ENCODE data around the gene ATRIP.

Gene ATRIP

GRCh38 chr3:48434591-48435222 is 11.8 kb upstream of the ATRIP start:
- H3K9me3 ChIP-seq (ENCODE audit: insufficient read depth, low read length, severe bottlenecking) = no peaks in the 10 kb centered on the region
- H3K4me2 ChIP-seq (ENCODE audit: insufficient read depth, low read length) = no peak overlapping the region
- H3K27me3 ChIP-seq (ENCODE audit: insufficient read depth, low read length, poor library complexity) = no peaks in the 10 kb centered on the region
- ATAC-seq (ENCODE audit: insufficient read depth, low read depth) (no peak), DNase-seq (no peak)
- peaks cover 31% of the 10 kb centered on the region for H3K4me1 ChIP-seq (ENCODE audit: insufficient read depth, low read length)
- peaks cover 27% of the 10 kb centered on the region for H3K36me3 ChIP-seq (ENCODE audit: insufficient read depth, low read length)
- no peak overlapping the region for H3K27ac ChIP-seq (ENCODE audit: low read length)
- no peak overlapping the region for H3K4me3 ChIP-seq (ENCODE audit: low read depth in 1 of 2, low read length in 2 of 2)
- H4K20me1 ChIP-seq (ENCODE audit: insufficient read depth, low read length) = 0 out of 2 replicates have a peak, but pooled peaks cover 3% of the 10 kb centered on the region
- TF ChIP-seq CTCF (IDR thresholded peaks at IDR 0.05; ENCODE audit: borderline replicate concordance, extremely low read depth, low read length, poor library complexity, severe bottlenecking) = no peak
- TF ChIP-seq EZH2 (IDR thresholded peaks at IDR 0.05; ENCODE audit: borderline replicate concordance, low read depth, low read length, severe bottlenecking) = no peak
- H3K79me2 ChIP-seq (ENCODE audit: insufficient read depth, low read length) = peaks cover 12% of the 10 kb centered on the region
- H3K9ac ChIP-seq (ENCODE audit: low read depth, low read length) = no peak overlapping the region
- H2AFZ ChIP-seq (ENCODE audit: low read depth, low read length) = no peak overlapping the region

DNA sequence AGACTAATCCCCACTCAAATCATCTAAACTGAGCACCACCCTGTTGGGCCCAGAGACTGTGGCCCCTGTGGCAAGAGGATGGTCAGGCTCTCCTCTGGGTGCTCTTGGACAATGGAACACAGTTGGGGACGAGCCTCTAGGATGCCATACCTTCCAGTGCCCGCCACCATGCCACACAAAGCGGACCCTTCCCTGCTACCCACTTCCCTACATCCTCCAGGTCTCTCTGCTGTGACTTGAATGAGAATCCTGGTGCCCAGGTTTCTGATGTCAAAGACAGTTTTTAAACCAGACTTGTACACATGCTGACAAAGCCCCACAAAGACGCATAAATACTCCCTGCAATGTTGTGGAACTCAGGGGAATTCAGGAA is 11.3 kb upstream of the ATRIP start:
- Histone ChIP-seq H2AFZ (ENCODE audit: low read depth, low read length) (no peak overlapping the region), H3K4me3 (ENCODE audit: low read depth in 1 of 2, low read length in 2 of 2) (no peak overlapping the region), H3K4me2 (ENCODE audit: insufficient read depth, low read length) (no peak overlapping the region), H3K4me1 (ENCODE audit: insufficient read depth, low read length) (peaks cover 27% of the 10 kb centered on the region), H3K79me2 (ENCODE audit: insufficient read depth, low read length) (peaks cover 16% of the 10 kb centered on the region), H3K27ac (ENCODE audit: low read length) (no peak overlapping the region; the same call in 1 of the 2 replicates), H3K36me3 (ENCODE audit: insufficient read depth, low read length) (peaks cover 27% of the 10 kb centered on the region), H3K9ac (ENCODE audit: low read depth, low read length) (no peak overlapping the region), H4K20me1 (ENCODE audit: insufficient read depth, low read length) (0 out of 2 replicates have a peak, but pooled peaks cover 3% of the 10 kb centered on the region), H3K9me3 (ENCODE audit: insufficient read depth, low read length, severe bottlenecking) (no peaks in the 10 kb centered on the region), H3K27me3 (ENCODE audit: insufficient read depth, low read length, poor library complexity) (no peaks in the 10 kb centered on the region)
- TF ChIP-seq CTCF (IDR thresholded peaks at IDR 0.05; ENCODE audit: borderline replicate concordance, extremely low read depth, low read length, poor library complexity, severe bottlenecking) = no peak
- no peak for TF ChIP-seq EZH2 (IDR thresholded peaks at IDR 0.05; ENCODE audit: borderline replicate concordance, low read depth, low read length, severe bottlenecking)
- DNase-seq (no peak), ATAC-seq (ENCODE audit: insufficient read depth, low read depth) (no peak)

- Histone ChIP-seq H3K4me2 (ENCODE audit: insufficient read depth, low read length) (peak overlapping the region; percentile 5), H2AFZ (ENCODE audit: low read depth, low read length) (peak overlapping the region; percentile 50; the same call in 1 of the 2 replicates)
Observed at GRCh38 chr3:48435774-48436476, 10.6 kb upstream of the ATRIP start.

More at GRCh38 chr3:48435774-48436476, 10.6 kb upstream of the ATRIP start:
- ATAC-seq (ENCODE audit: insufficient read depth, low read depth) = peak; percentile 70
- peaks cover 31% of the 10 kb centered on the region for H3K4me1 ChIP-seq (ENCODE audit: insufficient read depth, low read length)
- H3K9ac ChIP-seq (ENCODE audit: low read depth, low read length) = no peak overlapping the region; the same call in 1 of the 2 replicates
- H3K36me3 ChIP-seq (ENCODE audit: insufficient read depth, low read length) = peaks cover 27% of the 10 kb centered on the region
- H3K9me3 ChIP-seq (ENCODE audit: insufficient read depth, low read length, severe bottlenecking) = no peaks in the 10 kb centered on the region
- no peak overlapping the region for H3K4me3 ChIP-seq (ENCODE audit: low read depth in 1 of 2, low read length in 2 of 2)
- DNase-seq = peak; percentile 88
- peaks cover 23% of the 10 kb centered on the region for H3K79me2 ChIP-seq (ENCODE audit: insufficient read depth, low read length)
- H4K20me1 ChIP-seq (ENCODE audit: insufficient read depth, low read length) = 0 out of 2 replicates have a peak, but pooled peaks cover 3% of the 10 kb centered on the region
- H3K27me3 ChIP-seq (ENCODE audit: insufficient read depth, low read length, poor library complexity) = no peaks in the 10 kb centered on the region
- TF ChIP-seq CTCF (IDR thresholded peaks at IDR 0.05; ENCODE audit: borderline replicate concordance, extremely low read depth, low read length, poor library complexity, severe bottlenecking) = peak; percentile 100
- TF ChIP-seq EZH2 (IDR thresholded peaks at IDR 0.05; ENCODE audit: borderline replicate concordance, low read depth, low read length, severe bottlenecking) = no peak
- peak overlapping the region; percentile 19 for H3K27ac ChIP-seq (ENCODE audit: low read length)

All from DND-41 (cell line).